Endothelial cell of umbilical vein (primary cell): ENCODE results near the gene PAK4. TPM values are rescaled to one million over a fixed set of nuclear protein-coding genes. Genes with fewer than 3 reads are reported as not detected.

Source experiments
- BruUV-seq: library from RNA; stranded (reverse); fragments of 400-500 nt; replicated peaks from 2 replicates; lab custom pipeline; 2021; lab: Mats Ljungman, UMichigan
- CTCF ChIA-PET: fragments of 300-600, 350-600 bp; sonication (Branson Sonifier 250); formaldehyde crosslinking; loops from one replicate; lab custom pipeline; 2021; ENCODE audit warnings: antibody characterized with exemption, inconsistent platforms; lab: Charles Lee
- POLR2A ChIA-PET: fragments of 300-600, 350-600 bp; sonication (Branson Sonifier 250); formaldehyde crosslinking; loops from one replicate; lab custom pipeline; 2021; ENCODE audit warnings: antibody characterized with exemption, inconsistent platforms; lab: Charles Lee
- DNase-seq: peaks from one replicate; pipeline ENCODE4 v3.0.0-alpha.2; 2011; ENCODE audit warnings: low read depth, low spot score
- FAIRE-seq: peaks from 2 replicates; lab custom pipeline; 2011; peaks lifted over from hg19 to GRCh38; lab: Jason Lieb, UNC
- H2AFZ ChIP-seq: 2 replicates; pipeline ENCODE4 v1.6.0; 2012; ENCODE audit warnings: low read depth, low read length, control low read depth, inconsistent platforms
- H3K27ac ChIP-seq: 2 replicates; pipeline ENCODE4 v1.5.1; 2011; ENCODE audit warnings: low read depth, mild to moderate bottlenecking, control low read depth, low read length, moderate library complexity; ENCODE audit not compliant: insufficient read depth
- H3K27me3 ChIP-seq, 2 experiments: 2 replicates each; pipeline versions ENCODE4 v1.6.0 to v1.6.1; 2011; ENCODE audit warnings: low read length in 2 of 2, mixed read lengths in 1 of 2; ENCODE audit not compliant: control insufficient read depth in 2 of 2, insufficient read depth in 2 of 2
- H3K36me3 ChIP-seq, 2 experiments: 2 replicates in 1 of 2; 3 replicates in 1 of 2; pipeline ENCODE4 v1.5.1; 2011; ENCODE audit warnings: low read length in 2 of 2, mild to moderate bottlenecking in 1 of 2, moderate library complexity in 1 of 2; ENCODE audit not compliant: control insufficient read depth in 2 of 2, insufficient read depth in 2 of 2; ENCODE audit errors: extremely low read depth in 1 of 2
- H3K4me1 ChIP-seq: 3 replicates; pipeline ENCODE4 v1.5.1; 2011; ENCODE audit warnings: mild to moderate bottlenecking, low read length; ENCODE audit not compliant: control insufficient read depth, insufficient read depth; ENCODE audit errors: extremely low read depth
- H3K4me2 ChIP-seq: 2 replicates; pipeline ENCODE4 v1.6.1; 2011; ENCODE audit warnings: low read length, control low read depth, mixed read lengths; ENCODE audit not compliant: insufficient read depth
- H3K4me3 ChIP-seq, 3 experiments: fragments of 200-600 bp in 1 of 3; sonication (generic), shearing (Covaris generic) in 1 of 3; replicated peaks in 1 of 3; 2 replicates each; pipeline ENCODE4 v1.5.1; 2011 to 2016; ENCODE audit warnings: control low read depth in 3 of 3, low read length in 3 of 3, mild to moderate bottlenecking in 2 of 3, inconsistent platforms in 1 of 3, low read depth in 1 of 3, moderate library complexity in 1 of 3; ENCODE audit not compliant: insufficient read depth in 1 of 3
- H3K79me2 ChIP-seq: 2 replicates; pipeline ENCODE4 v1.6.0; 2012; ENCODE audit warnings: low read length, inconsistent platforms; ENCODE audit not compliant: control insufficient read depth, insufficient read depth
- H3K9ac ChIP-seq: replicated peaks from 2 replicates; pipeline ENCODE3; 2011; ENCODE audit warnings: low read length, control low read depth; ENCODE audit not compliant: insufficient read depth; ENCODE audit errors: extremely low read depth
- H3K9me1 ChIP-seq: replicated peaks from 3 replicates; pipeline ENCODE4 v1.6.0; 2011; ENCODE audit warnings: mild to moderate bottlenecking, low read length; ENCODE audit not compliant: control insufficient read depth, insufficient read depth; ENCODE audit errors: extremely low read depth
- H3K9me3 ChIP-seq: replicated peaks from 2 replicates; pipeline ENCODE4 v1.5.1; 2012; ENCODE audit warnings: low read length, inconsistent platforms; ENCODE audit not compliant: control insufficient read depth, insufficient read depth
- H4K20me1 ChIP-seq: replicated peaks from 2 replicates; pipeline ENCODE3; 2011; ENCODE audit warnings: mild to moderate bottlenecking, low read length; ENCODE audit not compliant: control insufficient read depth, insufficient read depth; ENCODE audit errors: extremely low read depth
- EZH2 ChIP-seq: IDR thresholded peaks from 2 replicates; pipeline ENCODE4 v1.6.1; 2012; ENCODE audit warnings: borderline replicate concordance, low read depth, mild to moderate bottlenecking, moderate library complexity, low read length, inconsistent platforms; ENCODE audit not compliant: severe bottlenecking
- FOS ChIP-seq: IDR thresholded peaks from 2 replicates; pipeline ENCODE4 v1.6.1; 2011; ENCODE audit warnings: mild to moderate bottlenecking, low read length, moderate library complexity, borderline replicate concordance; ENCODE audit not compliant: insufficient read depth
- GATA2 ChIP-seq: IDR thresholded peaks from 2 replicates; pipeline ENCODE4 v1.7.0; 2011; ENCODE audit warnings: low read depth, mild to moderate bottlenecking, moderate library complexity, mixed read lengths, low read length; ENCODE audit not compliant: insufficient read length, insufficient read depth
- JUN ChIP-seq: IDR thresholded peaks from 2 replicates; pipeline ENCODE4 v1.6.1; 2011; ENCODE audit warnings: borderline replicate concordance, low read depth; ENCODE audit not compliant: insufficient read length, insufficient read depth
- MYC ChIP-seq: IDR thresholded peaks from one replicate; pipeline ENCODE4 v1.6.1; 2011; ENCODE audit warnings: mild to moderate bottlenecking, low read depth, low read length
- POLR2A ChIP-seq: IDR thresholded peaks from 2 replicates; pipeline ENCODE4 v1.6.1; 2012; ENCODE audit warnings: low read depth, mild to moderate bottlenecking, control low read depth, low read length
- POLR2AphosphoS5 ChIP-seq: IDR thresholded peaks from 2 replicates; pipeline ENCODE4 v1.6.1; 2012; ENCODE audit warnings: low read depth, mild to moderate bottlenecking, control low read depth, low read length, moderate library complexity; ENCODE audit not compliant: insufficient read depth
- dilution Hi-C: fragments of 300-500 bp; cut with MboI; formaldehyde crosslinking; loops from one replicate; pipeline ENCODE4 v1.15.0; 2019; ENCODE audit warnings: low sequenced_read_pairs; ENCODE audit not compliant: extremely low pct_ligation_motif_present
- intact Hi-C: fragments of 100-400 bp; cut with micrococcal nuclease; formaldehyde crosslinking; loops from one replicate; pipeline ENCODE4 v1.10.0; 2022
- polyA plus RNA-seq, 4 experiments: library from polyadenylated mRNA; depleted of rRNA in 3 of 4; stranded (reverse) in 3 of 4; unstranded in 1 of 4; fragments of >200 nt; gene quantifications; 2 replicates each; pipeline versions ENCODE4 v1.2.1 to v1.2.3, GENCODE V29; 2011 to 2012; ENCODE audit warnings: missing spikeins in 1 of 4
- total RNA-seq: library from RNA; stranded (reverse); gene quantifications from 2 replicates; pipeline ENCODE4 v1.2.3, GENCODE V29; 2021
- TF ChIP-seq, protein P1 (sequence below): IDR thresholded peaks from 2 replicates; pipeline ENCODE4 v1.6.1; 2011; ENCODE audit not compliant: insufficient read depth, insufficient read length
- TF ChIP-seq, protein P2 (sequence below), 2 donors: IDR thresholded peaks; 1 replicate in 1 of 2; 2 replicates in 1 of 2; pipeline ENCODE4 v1.5.1; 2011; ENCODE audit warnings: low read length in 2 of 2, mild to moderate bottlenecking in 2 of 2, moderate library complexity in 2 of 2, control low read depth in 1 of 2, inconsistent platforms in 1 of 2, low read depth in 1 of 2; ENCODE audit not compliant: insufficient read depth in 1 of 2; ENCODE audit errors: extremely low read depth in 1 of 2

The PAK4 gene
- total and polyA plus RNA-seq, 2 donors (not counting 3 experiments of a cell fraction or from before 2014, with no cell fraction given), result 39.8 to 55.4 TPM

DNA sequence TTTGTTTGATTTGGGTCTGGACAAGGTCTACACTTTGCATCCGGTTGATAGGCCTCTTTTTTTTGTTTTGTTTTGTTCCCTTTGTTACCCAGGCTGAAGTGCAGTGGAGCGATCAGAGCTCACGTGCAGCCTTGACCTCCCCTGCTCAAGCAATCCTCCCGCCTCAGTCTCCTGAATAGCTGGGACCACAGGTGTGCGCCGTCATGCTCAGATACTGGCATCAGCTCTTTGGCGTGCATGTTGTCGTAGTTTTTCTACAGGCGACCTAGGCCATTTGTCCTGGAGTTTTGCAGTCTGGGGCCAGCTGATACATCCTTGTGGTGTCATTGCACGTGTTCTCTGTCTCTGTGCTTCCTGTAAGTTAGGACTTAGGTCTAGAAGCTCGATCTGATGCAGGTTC lies 16.3 kb downstream of the PAK4 start:
- ChIA-PET CTCF (no interaction called here), POLR2A (interaction anchor here (0.7 kb wide), 1 partner anchor 171 kb away, joined by 3 read pairs; no protein-coding TSS in a partner anchor)
- Histone ChIP-seq H4K20me1 (peaks cover 3% of the 10 kb centered on the region), H3K27me3 (no peaks in the 10 kb centered on the region), H3K9ac (no peak overlapping the region), H3K79me2 (peaks cover 71% of the 10 kb centered on the region), H3K4me1 (peaks cover 19% of the 10 kb centered on the region), H3K9me3 (no peaks in the 10 kb centered on the region), H3K36me3 (no peaks in the 10 kb centered on the region), H2AFZ (no peak overlapping the region), H3K27ac (no peak overlapping the region), H3K9me1 (no peaks in the 10 kb centered on the region), H3K4me2 (no peak overlapping the region), H3K4me3 (no peak overlapping the region)
- TF ChIP-seq FOS (no peak), EZH2 (no peak), JUN (no peak), GATA2 (no peak), MYC (no peak), POLR2AphosphoS5 (no peak), POLR2A (no peak)
- TF ChIP-seq, protein P1, sequence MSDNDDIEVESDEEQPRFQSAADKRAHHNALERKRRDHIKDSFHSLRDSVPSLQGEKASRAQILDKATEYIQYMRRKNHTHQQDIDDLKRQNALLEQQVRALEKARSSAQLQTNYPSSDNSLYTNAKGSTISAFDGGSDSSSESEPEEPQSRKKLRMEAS, result no peak
- TF ChIP-seq, protein P2, sequence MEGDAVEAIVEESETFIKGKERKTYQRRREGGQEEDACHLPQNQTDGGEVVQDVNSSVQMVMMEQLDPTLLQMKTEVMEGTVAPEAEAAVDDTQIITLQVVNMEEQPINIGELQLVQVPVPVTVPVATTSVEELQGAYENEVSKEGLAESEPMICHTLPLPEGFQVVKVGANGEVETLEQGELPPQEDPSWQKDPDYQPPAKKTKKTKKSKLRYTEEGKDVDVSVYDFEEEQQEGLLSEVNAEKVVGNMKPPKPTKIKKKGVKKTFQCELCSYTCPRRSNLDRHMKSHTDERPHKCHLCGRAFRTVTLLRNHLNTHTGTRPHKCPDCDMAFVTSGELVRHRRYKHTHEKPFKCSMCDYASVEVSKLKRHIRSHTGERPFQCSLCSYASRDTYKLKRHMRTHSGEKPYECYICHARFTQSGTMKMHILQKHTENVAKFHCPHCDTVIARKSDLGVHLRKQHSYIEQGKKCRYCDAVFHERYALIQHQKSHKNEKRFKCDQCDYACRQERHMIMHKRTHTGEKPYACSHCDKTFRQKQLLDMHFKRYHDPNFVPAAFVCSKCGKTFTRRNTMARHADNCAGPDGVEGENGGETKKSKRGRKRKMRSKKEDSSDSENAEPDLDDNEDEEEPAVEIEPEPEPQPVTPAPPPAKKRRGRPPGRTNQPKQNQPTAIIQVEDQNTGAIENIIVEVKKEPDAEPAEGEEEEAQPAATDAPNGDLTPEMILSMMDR (IDR thresholded peaks at IDR 0.05; ENCODE audit: extremely low read depth in 1 of 2, insufficient read depth in 1 of 2, low read depth in 1 of 2, low read length in 2 of 2), result no peak
- dilution Hi-C loops, result no loop called here
- no TSS peak for BruUV-seq
- intact Hi-C loops, result no loop called here
- DNase-seq, result no peak
- no peak for FAIRE-seq
